Left lung (tissue), 10 donors: Measurements from ENCODE around the gene TMEM61. TPM values are rescaled to one million over a fixed set of nuclear protein-coding genes. Genes with fewer than 3 reads are reported as not detected.

Source experiments
- ATAC-seq: fragments of 200-7000 bp; cut with Tn5 transposase; one replicate; pipeline ENCODE4 v1.9.1; 2020; ENCODE audit warnings: moderate library complexity
- DNase-seq, 4 donors: peaks; one replicate each; pipeline ENCODE4 v3.0.0-alpha.2; 2013 to 2020
- H3K27ac ChIP-seq, 2 donors: fragments of 200-600 bp; sonication (generic) in 1 of 2; one replicate each; pipeline versions ENCODE4 v1.5.0 to v1.8.0; 2020 to 2021
- H3K27me3 ChIP-seq, 2 donors: fragments of 200-600 bp; sonication (generic) in 1 of 2; one replicate each; pipeline versions ENCODE4 v1.5.0 to v1.8.0; 2020 to 2021
- H3K36me3 ChIP-seq, 2 donors: fragments of 200-600 bp; sonication (generic) in 1 of 2; one replicate each; pipeline versions ENCODE4 v1.5.0 to v1.8.0; 2020 to 2021
- H3K4me1 ChIP-seq, 2 donors: fragments of 200-600 bp; one replicate each; pipeline ENCODE4 v1.8.0; 2021
- H3K4me3 ChIP-seq, 2 donors: fragments of 200-600 bp; sonication (generic) in 1 of 2; one replicate each; pipeline versions ENCODE4 v1.5.0 to v1.8.0; 2020 to 2021; ENCODE audit warnings: mild to moderate bottlenecking in 1 of 2
- H3K9me3 ChIP-seq, 2 donors: fragments of 200-600 bp; sonication (generic) in 1 of 2; one replicate each; pipeline versions ENCODE4 v1.5.0 to v1.8.0; 2020 to 2021
- CTCF ChIP-seq, 2 donors: fragments of 200-600 bp; sonication (generic) in 1 of 2; IDR thresholded peaks; one replicate each; pipeline versions ENCODE4 v1.5.0 to v1.8.0; 2021; ENCODE audit warnings: antibody characterized with exemption in 2 of 2
- intact Hi-C, 2 donors: fragments of 100-400 bp; cut with DNase I; formaldehyde crosslinking; loops; one replicate each; pipeline versions ENCODE4 v1.11.2 to v1.14.2; 2022
- polyA plus RNA-seq, 6 donors: library from polyadenylated mRNA; unstranded; fragments of 120-200 nt; gene quantifications; one replicate each; pipeline ENCODE4 v1.2.1, GENCODE V29; 2013; ENCODE audit not compliant: insufficient read length in 6 of 6
- total RNA-seq, 2 donors: library from RNA; stranded (reverse); fragmentation: NEBNext Ultra II Directional; extraction: Animal tissue kit (Norgen Biotek cat#: 25700); gene quantifications; one replicate each; pipeline ENCODE4 v1.2.1, GENCODE V29; 2021
- donor health status: DM: no; HTN: yes; CAD: no.
- donor health status: DM: no; HTN: no; CAD: no.

Gene TMEM61
- total and polyA plus RNA-seq, 8 donors = 0.20 to 1.6 (median 0.28) TPM

DNA sequence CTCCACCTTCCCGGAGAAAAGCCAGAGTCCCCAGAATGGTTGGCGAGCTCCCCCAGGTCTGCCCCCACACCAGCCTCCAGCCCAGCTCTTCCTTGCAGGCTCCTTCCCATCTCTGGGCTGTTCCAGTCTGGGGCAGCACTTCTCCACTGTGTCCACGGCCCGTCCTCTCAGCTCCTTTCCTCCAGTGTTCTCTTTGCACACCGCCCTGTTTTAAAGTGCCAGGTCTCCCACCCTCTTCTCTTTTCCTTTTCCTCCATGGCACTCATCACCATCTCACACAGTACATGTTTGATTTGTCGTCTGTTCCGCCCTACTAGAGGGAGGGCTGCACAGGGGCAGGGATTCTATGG lies 52.8 kb downstream of the TMEM61 start:
- DNase-seq (no peak), ATAC-seq (no peak)
- Histone ChIP-seq H3K4me3 (no peak overlapping the region), H3K27ac (no peak overlapping the region), H3K36me3 (no peaks in the 10 kb centered on the region), H3K9me3 (no peaks in the 10 kb centered on the region), H3K4me1 (peaks cover 0 to 6% of the 10 kb centered on the region in 2 donors), H3K27me3 (peaks cover 0 to 39% of the 10 kb centered on the region in 2 donors)
- no peak for TF ChIP-seq CTCF (IDR thresholded peaks at IDR 0.05)
- intact Hi-C loops = no loop called here

DNA sequence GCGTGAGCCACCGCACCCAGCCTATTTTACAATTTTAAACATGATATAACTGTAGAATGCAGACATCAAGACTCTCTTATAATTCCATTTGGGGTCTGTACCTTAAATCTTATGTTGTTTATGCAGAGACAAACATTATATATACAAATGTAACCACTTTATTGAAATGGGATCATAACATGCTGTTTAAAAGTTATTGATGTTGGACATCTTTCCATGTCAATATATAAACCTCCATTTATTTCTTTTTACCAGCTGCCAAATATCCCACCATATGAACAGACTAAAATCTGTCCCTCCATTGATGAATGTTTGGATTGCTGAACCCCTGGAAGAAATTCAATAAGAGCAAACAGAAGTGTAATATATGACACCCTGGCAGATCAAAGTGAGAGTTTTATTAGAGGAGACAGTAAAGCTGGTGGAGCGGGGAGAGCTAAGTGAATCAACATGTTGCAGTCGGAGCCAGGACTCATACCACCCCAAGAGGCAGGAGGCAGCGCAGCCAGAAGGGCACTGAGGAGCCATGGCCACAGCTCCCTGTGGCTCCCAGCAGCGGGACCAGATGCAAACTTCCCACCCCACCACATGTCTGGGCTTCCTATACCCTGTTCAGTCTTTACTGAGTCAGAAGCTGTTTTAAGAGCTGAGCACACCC lies 54.2 kb downstream of the TMEM61 start:
- no peak for DNase-seq
- peaks cover 7 to 52% of the 10 kb centered on the region in 2 donors for H3K27me3 ChIP-seq
- H3K9me3 ChIP-seq = no peaks in the 10 kb centered on the region
- no peak overlapping the region for H3K27ac ChIP-seq
- H3K4me1 ChIP-seq = peaks cover 0 to 19% of the 10 kb centered on the region in 2 donors
- TF ChIP-seq CTCF (IDR thresholded peaks at IDR 0.05) = no peak
- H3K36me3 ChIP-seq = no peaks in the 10 kb centered on the region
- ATAC-seq = no peak
- intact Hi-C loops = no loop called here
- H3K4me3 ChIP-seq = no peak overlapping the region

GRCh38 chr1:55035904-55036303 lies 55.5 kb downstream of the TMEM61 start:
- Histone ChIP-seq H3K4me3 (no peak overlapping the region), H3K36me3 (no peaks in the 10 kb centered on the region), H3K27me3 (peaks cover 17 to 65% of the 10 kb centered on the region in 2 donors), H3K4me1 (peaks cover 0 to 32% of the 10 kb centered on the region in 2 donors), H3K9me3 (no peaks in the 10 kb centered on the region), H3K27ac (no peak overlapping the region)
- no peak for ATAC-seq
- no peak for DNase-seq
- no peak for TF ChIP-seq CTCF (IDR thresholded peaks at IDR 0.05)
- intact Hi-C loops = no loop called here

- no peak for TF ChIP-seq CTCF (IDR thresholded peaks at IDR 0.05)
These were observed 57.5 kb downstream of the TMEM61 start for GRCh38 chr1:55037733-55038551.

GRCh38 chr1:55038552-55038838 lies 58.1 kb downstream of the TMEM61 start:
- Histone ChIP-seq H3K36me3 (no peaks in the 10 kb centered on the region), H3K4me3 (no peak overlapping the region), H3K9me3 (no peaks in the 10 kb centered on the region), H3K27me3 (peaks cover 17 to 75% of the 10 kb centered on the region in 2 donors), H3K4me1 (peaks cover 0 to 32% of the 10 kb centered on the region in 2 donors), H3K27ac (no peak overlapping the region)
- intact Hi-C loops = no loop called here
- ATAC-seq = no peak
- no peak for DNase-seq
- TF ChIP-seq CTCF (IDR thresholded peaks at IDR 0.05) = no peak

More at GRCh38 chr1:55037733-55038551, 57.5 kb downstream of the TMEM61 start:
- H3K4me3 ChIP-seq = no peak overlapping the region
- ATAC-seq = no peak
- intact Hi-C loops = no loop called here
- no peaks in the 10 kb centered on the region for H3K9me3 ChIP-seq
- H3K4me1 ChIP-seq = peaks cover 0 to 32% of the 10 kb centered on the region in 2 donors
- DNase-seq = no peak
- H3K27ac ChIP-seq = no peak overlapping the region
- peaks cover 17 to 81% of the 10 kb centered on the region in 2 donors for H3K27me3 ChIP-seq
- H3K36me3 ChIP-seq = no peaks in the 10 kb centered on the region
